Endothelial cell of umbilical vein (primary cell): ENCODE measurements around the gene CASR. TPM values are rescaled to one million over a fixed set of nuclear protein-coding genes. Genes with fewer than 3 reads are reported as not detected.

Experiments used
- BruUV-seq: library from RNA; stranded (reverse); fragments of 400-500 nt; replicated peaks from 2 replicates; lab custom pipeline; 2021; lab: Mats Ljungman, UMichigan
- CTCF ChIA-PET: fragments of 300-600, 350-600 bp; sonication (Branson Sonifier 250); formaldehyde crosslinking; loops from one replicate; lab custom pipeline; 2021; ENCODE audit warnings: antibody characterized with exemption, inconsistent platforms; lab: Charles Lee
- POLR2A ChIA-PET: fragments of 300-600, 350-600 bp; sonication (Branson Sonifier 250); formaldehyde crosslinking; loops from one replicate; lab custom pipeline; 2021; ENCODE audit warnings: antibody characterized with exemption, inconsistent platforms; lab: Charles Lee
- DNase-seq: peaks from one replicate; pipeline ENCODE4 v3.0.0-alpha.2; 2011; ENCODE audit warnings: low read depth, low spot score
- FAIRE-seq: peaks from 2 replicates; lab custom pipeline; 2011; peaks lifted over from hg19 to GRCh38; lab: Jason Lieb, UNC
- H2AFZ ChIP-seq: 2 replicates; pipeline ENCODE4 v1.6.0; 2012; ENCODE audit warnings: low read depth, low read length, control low read depth, inconsistent platforms
- H3K27ac ChIP-seq: 2 replicates; pipeline ENCODE4 v1.5.1; 2011; ENCODE audit warnings: low read depth, mild to moderate bottlenecking, control low read depth, low read length, moderate library complexity; ENCODE audit not compliant: insufficient read depth
- H3K27me3 ChIP-seq, 2 experiments: 2 replicates each; pipeline versions ENCODE4 v1.6.0 to v1.6.1; 2011; ENCODE audit warnings: low read length in 2 of 2, mixed read lengths in 1 of 2; ENCODE audit not compliant: control insufficient read depth in 2 of 2, insufficient read depth in 2 of 2
- H3K36me3 ChIP-seq, 2 experiments: 2 replicates in 1 of 2; 3 replicates in 1 of 2; pipeline ENCODE4 v1.5.1; 2011; ENCODE audit warnings: low read length in 2 of 2, mild to moderate bottlenecking in 1 of 2, moderate library complexity in 1 of 2; ENCODE audit not compliant: control insufficient read depth in 2 of 2, insufficient read depth in 2 of 2; ENCODE audit errors: extremely low read depth in 1 of 2
- H3K4me1 ChIP-seq: 3 replicates; pipeline ENCODE4 v1.5.1; 2011; ENCODE audit warnings: mild to moderate bottlenecking, low read length; ENCODE audit not compliant: control insufficient read depth, insufficient read depth; ENCODE audit errors: extremely low read depth
- H3K4me2 ChIP-seq: 2 replicates; pipeline ENCODE4 v1.6.1; 2011; ENCODE audit warnings: low read length, control low read depth, mixed read lengths; ENCODE audit not compliant: insufficient read depth
- H3K4me3 ChIP-seq, 3 experiments: fragments of 200-600 bp in 1 of 3; sonication (generic), shearing (Covaris generic) in 1 of 3; replicated peaks in 1 of 3; 2 replicates each; pipeline ENCODE4 v1.5.1; 2011 to 2016; ENCODE audit warnings: control low read depth in 3 of 3, low read length in 3 of 3, mild to moderate bottlenecking in 2 of 3, inconsistent platforms in 1 of 3, low read depth in 1 of 3, moderate library complexity in 1 of 3; ENCODE audit not compliant: insufficient read depth in 1 of 3
- H3K79me2 ChIP-seq: 2 replicates; pipeline ENCODE4 v1.6.0; 2012; ENCODE audit warnings: low read length, inconsistent platforms; ENCODE audit not compliant: control insufficient read depth, insufficient read depth
- H3K9ac ChIP-seq: replicated peaks from 2 replicates; pipeline ENCODE3; 2011; ENCODE audit warnings: low read length, control low read depth; ENCODE audit not compliant: insufficient read depth; ENCODE audit errors: extremely low read depth
- H3K9me1 ChIP-seq: replicated peaks from 3 replicates; pipeline ENCODE4 v1.6.0; 2011; ENCODE audit warnings: mild to moderate bottlenecking, low read length; ENCODE audit not compliant: control insufficient read depth, insufficient read depth; ENCODE audit errors: extremely low read depth
- H3K9me3 ChIP-seq: replicated peaks from 2 replicates; pipeline ENCODE4 v1.5.1; 2012; ENCODE audit warnings: low read length, inconsistent platforms; ENCODE audit not compliant: control insufficient read depth, insufficient read depth
- H4K20me1 ChIP-seq: replicated peaks from 2 replicates; pipeline ENCODE3; 2011; ENCODE audit warnings: mild to moderate bottlenecking, low read length; ENCODE audit not compliant: control insufficient read depth, insufficient read depth; ENCODE audit errors: extremely low read depth
- EZH2 ChIP-seq: IDR thresholded peaks from 2 replicates; pipeline ENCODE4 v1.6.1; 2012; ENCODE audit warnings: borderline replicate concordance, low read depth, mild to moderate bottlenecking, moderate library complexity, low read length, inconsistent platforms; ENCODE audit not compliant: severe bottlenecking
- FOS ChIP-seq: IDR thresholded peaks from 2 replicates; pipeline ENCODE4 v1.6.1; 2011; ENCODE audit warnings: mild to moderate bottlenecking, low read length, moderate library complexity, borderline replicate concordance; ENCODE audit not compliant: insufficient read depth
- GATA2 ChIP-seq: IDR thresholded peaks from 2 replicates; pipeline ENCODE4 v1.7.0; 2011; ENCODE audit warnings: low read depth, mild to moderate bottlenecking, moderate library complexity, mixed read lengths, low read length; ENCODE audit not compliant: insufficient read length, insufficient read depth
- JUN ChIP-seq: IDR thresholded peaks from 2 replicates; pipeline ENCODE4 v1.6.1; 2011; ENCODE audit warnings: borderline replicate concordance, low read depth; ENCODE audit not compliant: insufficient read length, insufficient read depth
- MYC ChIP-seq: IDR thresholded peaks from one replicate; pipeline ENCODE4 v1.6.1; 2011; ENCODE audit warnings: mild to moderate bottlenecking, low read depth, low read length
- POLR2A ChIP-seq: IDR thresholded peaks from 2 replicates; pipeline ENCODE4 v1.6.1; 2012; ENCODE audit warnings: low read depth, mild to moderate bottlenecking, control low read depth, low read length
- POLR2AphosphoS5 ChIP-seq: IDR thresholded peaks from 2 replicates; pipeline ENCODE4 v1.6.1; 2012; ENCODE audit warnings: low read depth, mild to moderate bottlenecking, control low read depth, low read length, moderate library complexity; ENCODE audit not compliant: insufficient read depth
- dilution Hi-C: fragments of 300-500 bp; cut with MboI; formaldehyde crosslinking; loops from one replicate; pipeline ENCODE4 v1.15.0; 2019; ENCODE audit warnings: low sequenced_read_pairs; ENCODE audit not compliant: extremely low pct_ligation_motif_present
- intact Hi-C: fragments of 100-400 bp; cut with micrococcal nuclease; formaldehyde crosslinking; loops from one replicate; pipeline ENCODE4 v1.10.0; 2022
- polyA plus RNA-seq, 4 experiments: library from polyadenylated mRNA; depleted of rRNA in 3 of 4; stranded (reverse) in 3 of 4; unstranded in 1 of 4; fragments of >200 nt; gene quantifications; 2 replicates each; pipeline versions ENCODE4 v1.2.1 to v1.2.3, GENCODE V29; 2011 to 2012; ENCODE audit warnings: missing spikeins in 1 of 4
- total RNA-seq: library from RNA; stranded (reverse); gene quantifications from 2 replicates; pipeline ENCODE4 v1.2.3, GENCODE V29; 2021
- TF ChIP-seq, protein P1 (sequence below), 2 donors: IDR thresholded peaks; 1 replicate in 1 of 2; 2 replicates in 1 of 2; pipeline ENCODE4 v1.5.1; 2011; ENCODE audit warnings: low read length in 2 of 2, mild to moderate bottlenecking in 2 of 2, moderate library complexity in 2 of 2, control low read depth in 1 of 2, inconsistent platforms in 1 of 2, low read depth in 1 of 2; ENCODE audit not compliant: insufficient read depth in 1 of 2; ENCODE audit errors: extremely low read depth in 1 of 2
- TF ChIP-seq, protein P2 (sequence below): IDR thresholded peaks from 2 replicates; pipeline ENCODE4 v1.6.1; 2011; ENCODE audit not compliant: insufficient read depth, insufficient read length

Gene CASR
- total and polyA plus RNA-seq, 2 donors (not counting 3 experiments of a cell fraction or from before 2014, with no cell fraction given): not detected

DNA sequence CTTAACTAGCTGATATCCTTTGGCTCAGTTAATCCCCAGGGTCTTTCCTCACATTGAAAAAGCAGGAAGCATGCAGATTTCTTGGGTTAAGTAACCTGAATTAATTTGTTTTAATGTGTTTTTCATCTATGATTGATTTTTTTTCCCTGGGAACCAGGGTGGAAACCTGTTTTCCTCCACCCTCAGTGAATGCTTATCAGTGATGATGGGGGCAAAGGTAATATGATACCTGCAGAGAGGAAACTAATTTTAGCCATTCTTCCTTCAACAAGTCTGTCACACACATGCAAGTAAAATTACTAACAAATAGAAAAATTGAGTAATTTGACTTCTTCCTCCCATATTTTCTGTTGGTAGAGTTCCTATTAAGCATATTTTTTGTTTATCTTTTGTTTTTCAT, 5.9 kb downstream of the CASR start:
- H3K79me2 ChIP-seq: no peaks in the 10 kb centered on the region
- no peak overlapping the region for H2AFZ ChIP-seq
- BruUV-seq: no TSS peak
- H3K9ac ChIP-seq: no peak overlapping the region
- H3K4me3 ChIP-seq: no peak overlapping the region
- TF ChIP-seq MYC: no peak
- no peak for TF ChIP-seq POLR2A
- TF ChIP-seq, protein P1, sequence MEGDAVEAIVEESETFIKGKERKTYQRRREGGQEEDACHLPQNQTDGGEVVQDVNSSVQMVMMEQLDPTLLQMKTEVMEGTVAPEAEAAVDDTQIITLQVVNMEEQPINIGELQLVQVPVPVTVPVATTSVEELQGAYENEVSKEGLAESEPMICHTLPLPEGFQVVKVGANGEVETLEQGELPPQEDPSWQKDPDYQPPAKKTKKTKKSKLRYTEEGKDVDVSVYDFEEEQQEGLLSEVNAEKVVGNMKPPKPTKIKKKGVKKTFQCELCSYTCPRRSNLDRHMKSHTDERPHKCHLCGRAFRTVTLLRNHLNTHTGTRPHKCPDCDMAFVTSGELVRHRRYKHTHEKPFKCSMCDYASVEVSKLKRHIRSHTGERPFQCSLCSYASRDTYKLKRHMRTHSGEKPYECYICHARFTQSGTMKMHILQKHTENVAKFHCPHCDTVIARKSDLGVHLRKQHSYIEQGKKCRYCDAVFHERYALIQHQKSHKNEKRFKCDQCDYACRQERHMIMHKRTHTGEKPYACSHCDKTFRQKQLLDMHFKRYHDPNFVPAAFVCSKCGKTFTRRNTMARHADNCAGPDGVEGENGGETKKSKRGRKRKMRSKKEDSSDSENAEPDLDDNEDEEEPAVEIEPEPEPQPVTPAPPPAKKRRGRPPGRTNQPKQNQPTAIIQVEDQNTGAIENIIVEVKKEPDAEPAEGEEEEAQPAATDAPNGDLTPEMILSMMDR (IDR thresholded peaks at IDR 0.05; ENCODE audit: extremely low read depth in 1 of 2, insufficient read depth in 1 of 2, low read depth in 1 of 2, low read length in 2 of 2): no peak
- no peak for TF ChIP-seq EZH2
- TF ChIP-seq GATA2: no peak
- no peak for TF ChIP-seq FOS
- TF ChIP-seq, protein P2, sequence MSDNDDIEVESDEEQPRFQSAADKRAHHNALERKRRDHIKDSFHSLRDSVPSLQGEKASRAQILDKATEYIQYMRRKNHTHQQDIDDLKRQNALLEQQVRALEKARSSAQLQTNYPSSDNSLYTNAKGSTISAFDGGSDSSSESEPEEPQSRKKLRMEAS: no peak
- TF ChIP-seq JUN: no peak
- TF ChIP-seq POLR2AphosphoS5: no peak
- H3K4me2 ChIP-seq: no peak overlapping the region
- no peaks in the 10 kb centered on the region for H4K20me1 ChIP-seq
- ChIA-PET POLR2A (no interaction called here), CTCF (no interaction called here)
- peaks cover 8 to 21% of the 10 kb centered on the region in 2 experiments for H3K27me3 ChIP-seq
- no peaks in the 10 kb centered on the region for H3K9me3 ChIP-seq
- H3K4me1 ChIP-seq: no peaks in the 10 kb centered on the region
- H3K36me3 ChIP-seq: no peaks in the 10 kb centered on the region
- intact Hi-C loops (no loop called here), dilution Hi-C loops (no loop called here)
- H3K27ac ChIP-seq: no peak overlapping the region
- H3K9me1 ChIP-seq: no peaks in the 10 kb centered on the region
- no peak for DNase-seq
- FAIRE-seq: no peak
